Measurements from ENCODE around the gene TMA7B.
"Not testable (repeated sequence)": the region's sequence is repeated elsewhere in the genome, so short reads cannot be mapped to it uniquely, and the experiment has no call there.

The TMA7B gene

GRCh38 chr22:39979048-39979447 lies 18.9 kb downstream of the TMA7B start:
- DNase-seq (ENCODE audit: low read depth in 1 of 2, low spot score in 1 of 2) = no peak

GRCh38 chr22:39979458-39979857 lies 19.3 kb downstream of the TMA7B start:
- DNase-seq (ENCODE audit: low read depth in 1 of 2, low spot score in 1 of 2) = no peak

GRCh38 chr22:39980596-39980995 lies 20.4 kb downstream of the TMA7B start:
- DNase-seq (ENCODE audit: low read depth in 1 of 2, low spot score in 1 of 2) = no peak

- DNase-seq (ENCODE audit: low read depth in 1 of 2, low spot score in 1 of 2) = no peak
Measured at GRCh38 chr22:39983346-39983745, 23.1 kb downstream of the TMA7B start.

GRCh38 chr22:39984006-39984405 lies 23.8 kb downstream of the TMA7B start:
- no peak for DNase-seq (ENCODE audit: low read depth in 1 of 2, low spot score in 1 of 2)

- DNase-seq (ENCODE audit: low read depth in 1 of 2, low spot score in 1 of 2) = no peak
Measured at GRCh38 chr22:39984746-39985145, 24.5 kb downstream of the TMA7B start.

GRCh38 chr22:39985383-39986035 lies 25.3 kb downstream of the TMA7B start:
- no peak for DNase-seq (ENCODE audit: low read depth in 1 of 2, low spot score in 1 of 2)

- no peak for DNase-seq (ENCODE audit: low read depth in 1 of 2, low spot score in 1 of 2)
Measured at GRCh38 chr22:39988386-39989114, 28.4 kb downstream of the TMA7B start.

- DNase-seq (ENCODE audit: low read depth in 1 of 2, low spot score in 1 of 2) = no peak
Measured at GRCh38 chr22:39989633-39990032, 29.4 kb downstream of the TMA7B start.

GRCh38 chr22:39990686-39991085 lies 30.5 kb downstream of the TMA7B start:
- DNase-seq (ENCODE audit: low read depth in 1 of 2, low spot score in 1 of 2) = no peak

- DNase-seq (ENCODE audit: low read depth in 1 of 2, low spot score in 1 of 2) = no peak
Measured at GRCh38 chr22:39991159-39991860, 31.1 kb downstream of the TMA7B start.

- no peak for DNase-seq (ENCODE audit: low read depth in 1 of 2, low spot score in 1 of 2)
Measured at GRCh38 chr22:39992088-39992826, 32.1 kb downstream of the TMA7B start.

GRCh38 chr22:39992894-39993293 lies 32.7 kb downstream of the TMA7B start:
- DNase-seq (ENCODE audit: low read depth in 1 of 2, low spot score in 1 of 2) = not testable (repeated sequence)

GRCh38 chr22:39994041-39994565 lies 33.9 kb downstream of the TMA7B start:
- DNase-seq (ENCODE audit: low read depth in 1 of 2, low spot score in 1 of 2) = peak in 1 of 2 donors; percentile 11

- DNase-seq (ENCODE audit: low read depth in 1 of 2, low spot score in 1 of 2) = peak in 1 of 2 donors; percentile 11
Measured at GRCh38 chr22:39994566-39995392, 34.6 kb downstream of the TMA7B start, which contains the start of gene FAM83F. TSS of gene FAM83F (plus strand) at chr22:39994954. CDS start at chr22:39995043, 89 bp downstream.

GRCh38 chr22:39995393-39996252 lies 35.4 kb downstream of the TMA7B start:
- no peak for DNase-seq (ENCODE audit: low read depth in 1 of 2, low spot score in 1 of 2)

- no peak for DNase-seq (ENCODE audit: low read depth in 1 of 2, low spot score in 1 of 2)
Measured at GRCh38 chr22:39996732-39997131, 36.5 kb downstream of the TMA7B start.

GRCh38 chr22:39997421-39997820 lies 37.2 kb downstream of the TMA7B start:
- DNase-seq (ENCODE audit: low read depth in 1 of 2, low spot score in 1 of 2) = no peak

Data from activated T-helper 1 cell treated with anti-CD3 and anti-CD28 coated beads, Interleukin-2, amount 50 U/mL, for 16 hours (primary cell).